IMR-90 (cell line): ENCODE data around the gene CCT3. TPM values are rescaled to one million over a fixed set of nuclear protein-coding genes. Genes with fewer than 3 reads are reported as not detected.

Experiments
- ATAC-seq: fragments of 200-7000 bp; cut with Tn5 transposase; 2 replicates; pipeline ENCODE4 v1.9.1; 2020; ENCODE audit warnings: low read depth, mild to moderate bottlenecking, moderate library complexity
- BruUV-seq: library from RNA; stranded (reverse); fragments of 400-500 nt; replicated peaks from 2 replicates; lab custom pipeline; 2021; lab: Mats Ljungman, UMichigan
- CTCF ChIA-PET: fragments of 300-600 bp; formaldehyde crosslinking; extraction: SDS; loops from one replicate; lab custom pipeline; 2021; ENCODE audit warnings: antibody characterized with exemption; lab: Yijun Ruan, JAX
- POLR2A ChIA-PET: fragments of 300-600 bp; sonication (Branson Sonifier 250); formaldehyde crosslinking; loops from one replicate; lab custom pipeline; 2022; ENCODE audit warnings: antibody characterized with exemption; ENCODE audit not compliant: unreplicated experiment; lab: Charles Lee
- DNase-seq: peaks from one replicate; pipeline ENCODE4 v3.0.0; 2013
- H2AFZ ChIP-seq: replicated peaks from 2 replicates; pipeline ENCODE3; 2013; ENCODE audit warnings: low read length, mild to moderate bottlenecking; ENCODE audit not compliant: poor library complexity
- H2AK5ac ChIP-seq: 2 replicates; pipeline ENCODE4 v1.6.1; 2013; ENCODE audit warnings: low read depth, low read length, inconsistent platforms
- H2AK9ac ChIP-seq: replicated peaks from 2 replicates; pipeline ENCODE3; 2013; ENCODE audit warnings: mild to moderate bottlenecking, low read depth, low read length, moderate library complexity; ENCODE audit not compliant: poor library complexity
- H2BK120ac ChIP-seq: 2 replicates; pipeline ENCODE4 v1.6.1; 2013; ENCODE audit warnings: low read depth, low read length, inconsistent platforms
- H2BK15ac ChIP-seq: 3 replicates; pipeline ENCODE4 v1.6.1; 2013; ENCODE audit warnings: low read depth, low read length, inconsistent platforms
- H2BK20ac ChIP-seq: 2 replicates; pipeline ENCODE4 v1.6.1; 2013; ENCODE audit warnings: low read depth, mild to moderate bottlenecking, inconsistent platforms, low read length, moderate library complexity
- H2BK5ac ChIP-seq: 2 replicates; pipeline ENCODE4 v1.6.1; 2013; ENCODE audit warnings: mild to moderate bottlenecking, low read depth, low read length, inconsistent platforms; ENCODE audit not compliant: poor library complexity, severe bottlenecking
- H3K14ac ChIP-seq: replicated peaks from 2 replicates; pipeline ENCODE4 v1.6.1; 2013; ENCODE audit warnings: low read depth, low read length, inconsistent platforms
- H3K18ac ChIP-seq: 2 replicates; pipeline ENCODE4 v1.6.1; 2013; ENCODE audit warnings: low read depth, low read length, control low read depth
- H3K23ac ChIP-seq: 2 replicates; pipeline ENCODE4 v1.6.1; 2013; ENCODE audit warnings: low read depth, low read length, inconsistent platforms
- H3K27ac ChIP-seq: 2 replicates; pipeline ENCODE4 v1.5.1; 2013; ENCODE audit warnings: mild to moderate bottlenecking, control low read depth, low read length; ENCODE audit not compliant: insufficient read depth
- H3K27me3 ChIP-seq: 2 replicates; pipeline ENCODE4 v1.6.1; 2013; ENCODE audit warnings: low read length; ENCODE audit not compliant: control insufficient read depth, insufficient read depth
- H3K36me3 ChIP-seq: 2 replicates; pipeline ENCODE4 v1.6.1; 2013; ENCODE audit warnings: low read length, mixed read lengths; ENCODE audit not compliant: control insufficient read depth, insufficient read depth
- H3K4ac ChIP-seq: 2 replicates; pipeline ENCODE4 v1.6.1; 2013; ENCODE audit warnings: low read depth, low read length, inconsistent platforms
- H3K4me1 ChIP-seq: 2 replicates; pipeline ENCODE4 v1.6.1; 2013; ENCODE audit warnings: low read length, mixed read lengths; ENCODE audit not compliant: control insufficient read depth, insufficient read depth
- H3K4me2 ChIP-seq: 2 replicates; pipeline ENCODE4 v1.6.1; 2013; ENCODE audit warnings: low read depth, mild to moderate bottlenecking, control low read depth, low read length, moderate library complexity
- H3K4me3 ChIP-seq: 2 replicates; pipeline ENCODE4 v1.5.1; 2013; ENCODE audit warnings: low read depth, mild to moderate bottlenecking, control low read depth, low read length, moderate library complexity; ENCODE audit not compliant: insufficient read depth
- H3K56ac ChIP-seq: 2 replicates; pipeline ENCODE4 v1.6.1; 2013; ENCODE audit warnings: low read length, inconsistent platforms; ENCODE audit not compliant: insufficient read depth; ENCODE audit errors: extremely low read depth
- H3K79me1 ChIP-seq, 2 experiments: 2 replicates each; pipeline ENCODE4 v1.6.1; 2013; ENCODE audit warnings: low read length in 2 of 2, inconsistent platforms in 1 of 2, low read depth in 1 of 2
- H3K9ac ChIP-seq: 2 replicates; pipeline ENCODE4 v1.6.1; 2013; ENCODE audit warnings: low read depth, low read length, control low read depth
- H3K9me1 ChIP-seq: 2 replicates; pipeline ENCODE4 v1.6.1; 2013; ENCODE audit warnings: low read length, inconsistent platforms; ENCODE audit not compliant: insufficient read depth
- H3K9me3 ChIP-seq: 2 replicates; pipeline ENCODE4 v1.6.1; 2013; ENCODE audit warnings: low read length; ENCODE audit not compliant: control insufficient read depth, insufficient read depth
- H4K20me1 ChIP-seq: 2 replicates; pipeline ENCODE4 v1.6.1; 2013; ENCODE audit warnings: low read length, inconsistent platforms; ENCODE audit not compliant: insufficient read depth
- H4K5ac ChIP-seq: 2 replicates; pipeline ENCODE4 v1.6.1; 2013; ENCODE audit warnings: mild to moderate bottlenecking, low read depth, low read length, control low read depth
- H4K8ac ChIP-seq, 2 experiments: 2 replicates each; pipeline ENCODE4 v1.6.1; 2013; ENCODE audit warnings: low read depth in 2 of 2, low read length in 2 of 2, control low read depth in 1 of 2, inconsistent platforms in 1 of 2
- H4K91ac ChIP-seq: 2 replicates; pipeline ENCODE4 v1.6.1; 2013; ENCODE audit warnings: low read depth, low read length, inconsistent platforms; ENCODE audit not compliant: insufficient read depth
- CEBPB ChIP-seq: IDR thresholded peaks from 2 replicates; pipeline ENCODE4 v1.6.1; 2012; ENCODE audit warnings: low read depth, low read length, improper control_type of control experiment
- CHD1 ChIP-seq: IDR thresholded peaks from 2 replicates; pipeline ENCODE4 v1.6.1; 2012; ENCODE audit warnings: low read depth, low read length, improper control_type of control experiment
- MAFK ChIP-seq: IDR thresholded peaks from 2 replicates; pipeline ENCODE4 v1.6.1; 2012; ENCODE audit warnings: low read depth, low read length, improper control_type of control experiment
- MAZ ChIP-seq: IDR thresholded peaks from 2 replicates; pipeline ENCODE4 v1.6.1; 2012; ENCODE audit warnings: low read depth, mild to moderate bottlenecking, low read length, improper control_type of control experiment, moderate library complexity, borderline replicate concordance
- NFE2L2 ChIP-seq: fragments of 150-350 bp; IDR thresholded peaks from 2 replicates; pipeline ENCODE4 v1.6.1; 2016; ENCODE audit warnings: low read depth, mild to moderate bottlenecking, low read length
- RAD21 ChIP-seq: IDR thresholded peaks from 2 replicates; pipeline ENCODE4 v1.6.1; 2012; ENCODE audit warnings: low read length, improper control_type of control experiment
- RCOR1 ChIP-seq: IDR thresholded peaks from 2 replicates; pipeline ENCODE4 v1.6.1; 2012; ENCODE audit warnings: mild to moderate bottlenecking, low read length, improper control_type of control experiment; ENCODE audit not compliant: insufficient replicate concordance
- SMC3 ChIP-seq: fragments of 150-350 bp; IDR thresholded peaks from 2 replicates; pipeline ENCODE4 v1.6.1; 2016; ENCODE audit warnings: low read depth, mild to moderate bottlenecking, antibody characterized with exemption, low read length, moderate library complexity
- USF2 ChIP-seq: fragments of 150-350 bp; IDR thresholded peaks from 2 replicates; pipeline ENCODE4 v1.6.1; 2017; ENCODE audit warnings: mild to moderate bottlenecking, antibody characterized with exemption, low read length, low read depth
- WGBS, 2 experiments: methylation state at CpG; one replicate each; pipeline versions ENCODE4 v1.1.5 to v1.1.7; 2013; ENCODE audit warnings: missing lambda C conversion rate in 2 of 2; ENCODE audit not compliant: insufficient read length in 1 of 2; ENCODE audit errors: extremely low coverage in 2 of 2; 5-methylcytosine and 5-hydroxymethylcytosine counted together
- dilution Hi-C: fragments of 300-500 bp; cut with HindIII; formaldehyde crosslinking; loops from one replicate; pipeline ENCODE4 v1.14.3; 2018; ENCODE audit warnings: low sequenced_read_pairs; ENCODE audit not compliant: unreplicated experiment
- in situ Hi-C: fragments of 300-500 bp; cut with MboI; formaldehyde crosslinking; loops from 3 replicates; pipeline ENCODE4 v1.14.3; 2019; ENCODE audit warnings: low sequenced_read_pairs, inconsistent platforms, mixed read lengths
- intact Hi-C: fragments of 100-400 bp; cut with micrococcal nuclease; formaldehyde crosslinking; loops from 2 replicates; pipeline ENCODE4 v1.10.0; 2022
- polyA plus RNA-seq, 3 experiments: library from polyadenylated mRNA; depleted of rRNA; stranded (reverse); fragments of >200 nt; gene quantifications; 2 replicates each; pipeline ENCODE4 v1.2.3, GENCODE V29; 2012; ENCODE audit warnings: low replicate concordance in 1 of 3
- total RNA-seq: library from RNA; depleted of rRNA; stranded (reverse); fragments of >200 nt; gene quantifications from 2 replicates; pipeline ENCODE4 v1.2.3, GENCODE V29; 2012; rRNA removed

CCT3 gene
- total and polyA plus RNA-seq, 2 of the 4 experiments (the other 2 are of a cell fraction) = 313 to 595 TPM

GRCh38 chr1:156259805-156260204 is 78.3 kb downstream of the CCT3 start:
- WGBS, 2 experiments = no CpG with 5 or more reads among the region's 3 CpGs
- Histone ChIP-seq H2AK5ac (no peak overlapping the region), H3K14ac (no peak overlapping the region), H3K9me1 (peaks cover 9% of the 10 kb centered on the region; the same call in 1 of the 2 replicates), H3K4me1 (peaks cover 9% of the 10 kb centered on the region), H4K91ac (no peak overlapping the region), H4K8ac (no peak overlapping the region), H3K79me1 (peaks cover 14 to 31% of the 10 kb centered on the region in 2 experiments), H3K27me3 (no peaks in the 10 kb centered on the region), H2BK15ac (no peak overlapping the region), H3K9me3 (no peaks in the 10 kb centered on the region), H3K56ac (no peak overlapping the region), H3K18ac (no peak overlapping the region), H3K36me3 (peaks cover 70% of the 10 kb centered on the region), H4K20me1 (peaks cover 24% of the 10 kb centered on the region), H3K9ac (no peak overlapping the region), H2AFZ (no peak overlapping the region), H2BK120ac (no peak overlapping the region), H2AK9ac (no peak overlapping the region), H4K5ac (no peak overlapping the region), H3K4me2 (no peak overlapping the region), H3K4ac (no peak overlapping the region), H3K4me3 (no peak overlapping the region), H3K23ac (no peak overlapping the region), H2BK5ac (no peak overlapping the region), H3K27ac (no peak overlapping the region), H2BK20ac (no peak overlapping the region)
- ChIA-PET POLR2A (interaction anchor here (0.5 kb wide), 1 partner anchor 252 kb away, joined by 6 read pairs; no protein-coding TSS in a partner anchor), CTCF (interaction anchor here (1.1 kb wide), 1 partner anchor 26 kb away, joined by 6 read pairs; no protein-coding TSS in a partner anchor)
- no peak for TF ChIP-seq RCOR1
- no peak for TF ChIP-seq RAD21
- TF ChIP-seq USF2 = no peak
- TF ChIP-seq MAZ = no peak
- TF ChIP-seq MAFK = no peak
- TF ChIP-seq SMC3 = no peak
- TF ChIP-seq NFE2L2 = no peak
- TF ChIP-seq CEBPB = no peak
- TF ChIP-seq CHD1 = no peak
- intact Hi-C loops (no loop called here), dilution Hi-C loops (no loop called here), in situ Hi-C loops (no loop called here)
- BruUV-seq = no TSS peak
- DNase-seq (no peak), ATAC-seq (no peak)

Other genes with a start within 250 kb of the CCT3 start
- 753 and 755 TPM in 2 replicates for gene LMNA, start 223.6 kb downstream of the CCT3 start, total RNA-seq
- gene LMNA, start 223.6 kb downstream of the CCT3 start, polyA plus RNA-seq (2012; rRNA removed) = 563 and 927 TPM in 2 replicates
- 0.18 and 0.28 TPM in 2 replicates for gene SEMA4A, start 184.7 kb downstream of the CCT3 start, total RNA-seq
- 0.86 and 1.4 TPM in 2 replicates for gene SEMA4A, start 184.7 kb downstream of the CCT3 start, polyA plus RNA-seq (2012; rRNA removed)
- 12.7 and 12.8 TPM in 2 replicates for gene SLC25A44, start 144.2 kb downstream of the CCT3 start, total RNA-seq
- 19.7 and 20.2 TPM in 2 replicates for gene SLC25A44, start 144.2 kb downstream of the CCT3 start, polyA plus RNA-seq (2012; rRNA removed)
- gene PMF1, start 125.3 kb downstream of the CCT3 start, total RNA-seq = 54.8 and 62.5 TPM in 2 replicates
- gene PMF1, start 125.3 kb downstream of the CCT3 start, polyA plus RNA-seq (2012; rRNA removed) = 73.4 and 74.9 TPM in 2 replicates
- gene BGLAP, start 96.1 kb downstream of the CCT3 start, total RNA-seq = not detected in 2 replicates
- gene BGLAP, start 96.1 kb downstream of the CCT3 start, polyA plus RNA-seq (2012; rRNA removed) = 0.32 and 0.67 TPM in 2 replicates
- gene PAQR6, start 90.2 kb downstream of the CCT3 start, total RNA-seq = under 0.01 TPM in 1 of 2 replicates, not detected in the other
- 0.57 and 0.67 TPM in 2 replicates for gene PAQR6, start 90.2 kb downstream of the CCT3 start, polyA plus RNA-seq (2012; rRNA removed)
- gene SMG5, start 55.5 kb downstream of the CCT3 start, total RNA-seq = 33.9 and 37.3 TPM in 2 replicates
- gene SMG5, start 55.5 kb downstream of the CCT3 start, polyA plus RNA-seq (2012; rRNA removed) = 33.3 and 34.7 TPM in 2 replicates
- 0.28 and 0.54 TPM in 2 replicates for gene TMEM79, start 54.0 kb downstream of the CCT3 start, total RNA-seq
- gene TMEM79, start 54.0 kb downstream of the CCT3 start, polyA plus RNA-seq (2012; rRNA removed) = 2.3 and 3.3 TPM in 2 replicates
- 18.3 and 32.6 TPM in 2 replicates for gene GLMP, start 42.6 kb downstream of the CCT3 start, total RNA-seq
- 43.1 and 45.8 TPM in 2 replicates for gene GLMP, start 42.6 kb downstream of the CCT3 start, polyA plus RNA-seq (2012; rRNA removed)
- 0.28 TPM in 1 of 2 replicates, not detected in the other for gene VHLL, start 39.0 kb downstream of the CCT3 start, total RNA-seq
- not detected in 2 replicates for gene VHLL, start 39.0 kb downstream of the CCT3 start, polyA plus RNA-seq (2012; rRNA removed)
- not detected in 2 replicates for gene TSACC, start 234 bp upstream of the CCT3 start, total RNA-seq
- 0.75 and 0.79 TPM in 2 replicates for gene TSACC, start 234 bp upstream of the CCT3 start, polyA plus RNA-seq (2012; rRNA removed)
- gene RHBG, start 30.9 kb upstream of the CCT3 start, total RNA-seq = not detected in 2 replicates
- not detected in 2 replicates for gene RHBG, start 30.9 kb upstream of the CCT3 start, polyA plus RNA-seq (2012; rRNA removed)
- gene MEF2D, start 162.5 kb upstream of the CCT3 start, total RNA-seq = 2.9 and 3.6 TPM in 2 replicates
- gene MEF2D, start 162.5 kb upstream of the CCT3 start, polyA plus RNA-seq (2012; rRNA removed) = 20.0 and 25.0 TPM in 2 replicates
- gene IQGAP3, start 234.3 kb upstream of the CCT3 start, total RNA-seq = 13.6 TPM in 2 replicates
- gene IQGAP3, start 234.3 kb upstream of the CCT3 start, polyA plus RNA-seq (2012; rRNA removed) = 12.5 and 14.9 TPM in 2 replicates
- gene TTC24, start 241.4 kb upstream of the CCT3 start, total RNA-seq = not detected in 2 replicates
- gene TTC24, start 241.4 kb upstream of the CCT3 start, polyA plus RNA-seq (2012; rRNA removed) = not detected in 2 replicates